Endothelial cell (in vitro differentiated cells): ENCODE measurements around the gene SV2B. TPM values are rescaled to one million over a fixed set of nuclear protein-coding genes. Genes with fewer than 3 reads are reported as not detected.

ENCODE experiments used
- DNase-seq: peaks from one replicate; pipeline ENCODE4 v3.0.0; 2021; ENCODE audit warnings: low spot score
- H3K27ac Mint-ChIP-seq: one replicate; pipeline ENCODE4 v1.8.0; 2021; ENCODE audit warnings: mixed read lengths, inconsistent platforms; ENCODE audit not compliant: unreplicated experiment
- H3K27me3 Mint-ChIP-seq: one replicate; pipeline ENCODE4 v1.8.0; 2021; ENCODE audit warnings: mild to moderate bottlenecking, moderate library complexity, mixed read lengths, inconsistent platforms; ENCODE audit not compliant: unreplicated experiment
- H3K36me3 Mint-ChIP-seq: one replicate; pipeline ENCODE4 v1.8.0; 2021; ENCODE audit warnings: mild to moderate bottlenecking, low read depth, mixed read lengths, inconsistent platforms; ENCODE audit not compliant: unreplicated experiment
- H3K4me1 Mint-ChIP-seq: one replicate; pipeline ENCODE4 v1.8.0; 2021; ENCODE audit warnings: mild to moderate bottlenecking, mixed read lengths, inconsistent platforms; ENCODE audit not compliant: unreplicated experiment
- H3K4me3 Mint-ChIP-seq: one replicate; pipeline ENCODE4 v1.8.0; 2021; ENCODE audit warnings: mild to moderate bottlenecking, mixed read lengths, inconsistent platforms; ENCODE audit not compliant: unreplicated experiment
- H3K9me3 Mint-ChIP-seq: one replicate; pipeline ENCODE4 v1.8.0; 2021; ENCODE audit warnings: mixed read lengths, inconsistent platforms; ENCODE audit not compliant: unreplicated experiment
- CTCF ChIP-seq: fragments of 200-600 bp; sonication (generic); IDR thresholded peaks from one replicate; pipeline ENCODE4 v1.5.0; 2021; ENCODE audit warnings: antibody characterized with exemption; ENCODE audit not compliant: unreplicated experiment
- total RNA-seq: library from RNA; stranded (reverse); fragmentation: NEBNext Ultra II Directional; extraction: Animal tissue kit (Norgen Biotek cat#: 25700); gene quantifications from one replicate; pipeline ENCODE4 v1.2.1, GENCODE V29; 2021; ENCODE audit not compliant: unreplicated experiment

The SV2B gene
- total RNA-seq, 1 donor from 2014 or later: 0.26 TPM

- no peak overlapping the region for H3K4me3 Mint-ChIP-seq
- DNase-seq: no peak
- no peaks in the 10 kb centered on the region for H3K36me3 Mint-ChIP-seq
- no peak overlapping the region for H3K27ac Mint-ChIP-seq
- peaks cover 4% of the 10 kb centered on the region for H3K4me1 Mint-ChIP-seq
- H3K27me3 Mint-ChIP-seq: no peaks in the 10 kb centered on the region
- H3K9me3 Mint-ChIP-seq: no peaks in the 10 kb centered on the region
- TF ChIP-seq CTCF: no peak
Observed at GRCh38 chr15:91150502-91151160, 50.6 kb downstream of the SV2B start.

GRCh38 chr15:91151781-91152563 lies 51.9 kb downstream of the SV2B start:
- DNase-seq: no peak
- Mint-ChIP-seq H3K36me3 (no peaks in the 10 kb centered on the region), H3K27ac (no peak overlapping the region), H3K4me3 (no peak overlapping the region), H3K4me1 (peaks cover 8% of the 10 kb centered on the region), H3K9me3 (no peaks in the 10 kb centered on the region), H3K27me3 (no peaks in the 10 kb centered on the region)
- TF ChIP-seq CTCF: no peak

GRCh38 chr15:91152896-91153581 lies 53.0 kb downstream of the SV2B start:
- no peak for TF ChIP-seq CTCF
- Mint-ChIP-seq H3K36me3 (no peaks in the 10 kb centered on the region), H3K4me3 (no peak overlapping the region), H3K27me3 (no peaks in the 10 kb centered on the region), H3K4me1 (peaks cover 13% of the 10 kb centered on the region), H3K9me3 (no peaks in the 10 kb centered on the region), H3K27ac (no peak overlapping the region)
- no peak for DNase-seq

GRCh38 chr15:91153954-91154353 lies 53.9 kb downstream of the SV2B start:
- no peak for DNase-seq
- no peak for TF ChIP-seq CTCF
- Mint-ChIP-seq H3K27me3 (no peaks in the 10 kb centered on the region), H3K36me3 (no peaks in the 10 kb centered on the region), H3K4me1 (peaks cover 13% of the 10 kb centered on the region), H3K4me3 (no peak overlapping the region), H3K27ac (no peak overlapping the region), H3K9me3 (no peaks in the 10 kb centered on the region)
